Measurements from ENCODE around the gene UFD1. TPM values are rescaled to one million over a fixed set of nuclear protein-coding genes. Genes with fewer than 3 reads are reported as not detected.

UFD1 gene
- total and polyA plus RNA-seq, 9 of the 15 experiments (the other 6 are each of a cell fraction or from before 2014, with no cell fraction given): 238 to 645 (median 363) TPM

- no peak for FAIRE-seq
- TF ChIP-seq CBFA2T2 (conservative IDR thresholded peaks at IDR 0.05) (no peak), HDAC6 (IDR thresholded peaks at IDR 0.05; ENCODE audit: low read depth, low read length) (0 out of 2 replicates have a peak, but pooled peaks have one; percentile 22), MNT (conservative IDR thresholded peaks at IDR 0.05) (no peak), SMAD2 (IDR thresholded peaks at IDR 0.05; ENCODE audit: low read depth, low read length) (no peak), SRSF7 (optimal IDR thresholded peaks at IDR 0.05; ENCODE audit: low read depth, low read length) (no peak), NR4A1 (CRISPR knock-in tag; IDR thresholded peaks at IDR 0.05) (0 out of 2 replicates have a peak, but pooled peaks have one; percentile 14), NR4A1 (tag; IDR thresholded peaks at IDR 0.05) (no peak), ZNF274 (IDR thresholded peaks at IDR 0.05; ENCODE audit: borderline replicate concordance, low read depth, low read length) (no peak; the same call in 1 of the 2 replicates), DPF2 (IDR thresholded peaks at IDR 0.05) (no peak), ELF2 (CRISPR knock-in tag; IDR thresholded peaks at IDR 0.05) (peak; percentile 36; the same call in 1 of the 2 replicates), MXI1 (IDR thresholded peaks at IDR 0.05; ENCODE audit: low read depth, low read length) (no peak)
Observed at GRCh38 chr22:19478045-19478900, 720 bp downstream of the UFD1 start.

More at GRCh38 chr22:19478045-19478900, 720 bp downstream of the UFD1 start:
- Histone ChIP-seq H2AFZ (ENCODE audit: low read depth, low read length) (peak overlapping the region; percentile 99), H3K9ac (ENCODE audit: insufficient read depth in 1 of 2, low read depth in 2 of 2, low read length in 2 of 2) (peak overlapping the region; percentile 96 to 97), H3K4me1 (replicated peaks in 1 of 2; ENCODE audit: control insufficient read depth in 2 of 2, insufficient read depth in 2 of 2, low read length in 2 of 2) (peaks cover 7 to 16% of the 10 kb centered on the region in 2 experiments), H4K20me1 (replicated peaks; ENCODE audit: control insufficient read depth, insufficient read depth, low read length) (peaks cover 37% of the 10 kb centered on the region), H3K27me3 (ENCODE audit: control insufficient read depth in 2 of 2, insufficient read depth in 2 of 2, low read length in 2 of 2) (no peaks in the 10 kb centered on the region), H3K36me3 (ENCODE audit: control insufficient read depth, insufficient read depth, low read length) (peaks cover 64% of the 10 kb centered on the region), H3K4me3 (peak overlapping the region; percentile 70), H3K79me2 (ENCODE audit: control insufficient read depth, insufficient read depth, low read length) (peaks cover 87% of the 10 kb centered on the region), H3K9me3 (replicated peaks; ENCODE audit: control insufficient read depth, insufficient read depth, low read depth, low read length) (no peaks in the 10 kb centered on the region), H3K4me2 (ENCODE audit: insufficient read depth, low read length) (peak overlapping the region; percentile 97), H3K9me1 (ENCODE audit: control insufficient read depth, insufficient read depth, low read length) (no peaks in the 10 kb centered on the region), H3K27ac (ENCODE audit: extremely low read depth, low read depth, low read length) (peak overlapping the region; percentile 97)
- DNase-seq (ENCODE audit: extremely low read depth in 1 of 4, low spot score in 3 of 4) (peak in 1 of 4 experiments; percentile 70), ATAC-seq (peak; percentile 1; the same call in 2 of the 3 replicates)
- in situ Hi-C loops (cut with MboI) (no loop called here), intact Hi-C loops (cut with micrococcal nuclease) (loop anchor here (1.0 to 5.0 kb wide), 5 partner anchors 81 to 356 kb away; partner anchors contain the start of gene DGCR2)
- POLR2A ChIA-PET: interaction anchor here (0.7 to 5.4 kb wide), 21 partner anchors 13 to 610 kb away, joined by 3 to 148 read pairs (median 4); partner anchors contain the start of genes C22orf39, CLTCL1, ESS2 and HIRA
- under 1% methylated on average over 31 of the region's 31 CpGs for WGBS (ENCODE audit: insufficient coverage, low coverage, missing lambda C conversion rate)
- CTCF ChIA-PET (ENCODE audit: low intra/inter-chr PET ratio): interaction anchor here (0.5 to 2.1 kb wide), 8 partner anchors 47 to 525 kb away, joined by 3 to 14 read pairs (median 5); partner anchors contain the start of genes CLTCL1, HIRA and SLC25A1
- BruUV-seq (replicated peaks): TSS peak; percentile 50
